Measurements from ENCODE around the gene CACNA2D4.

CACNA2D4 gene

DNA sequence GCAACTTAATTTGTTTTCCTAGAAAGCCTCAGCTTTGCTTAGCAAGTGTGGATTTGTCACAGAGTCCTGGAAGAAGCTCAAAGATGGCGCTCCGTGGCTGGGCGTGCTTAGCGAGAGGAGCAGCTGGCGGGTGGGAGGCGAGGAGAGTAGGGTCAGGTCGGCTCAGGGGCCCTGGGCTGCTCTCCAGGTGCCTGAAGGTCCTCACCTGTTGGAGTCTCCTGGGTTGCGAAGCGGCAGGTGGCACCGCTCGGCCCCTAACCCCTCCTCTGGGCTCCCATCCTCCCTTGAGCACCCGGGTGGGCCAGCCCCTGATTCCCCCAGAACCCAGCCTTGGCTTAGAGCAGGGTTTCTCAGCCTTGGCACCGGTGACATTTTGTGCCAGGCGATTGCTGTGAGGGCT is 73.0 kb downstream of the CACNA2D4 start:
- DNase-seq (ENCODE audit: low read depth in 3 of 3, low spot score in 1 of 3) = no peak

DNA sequence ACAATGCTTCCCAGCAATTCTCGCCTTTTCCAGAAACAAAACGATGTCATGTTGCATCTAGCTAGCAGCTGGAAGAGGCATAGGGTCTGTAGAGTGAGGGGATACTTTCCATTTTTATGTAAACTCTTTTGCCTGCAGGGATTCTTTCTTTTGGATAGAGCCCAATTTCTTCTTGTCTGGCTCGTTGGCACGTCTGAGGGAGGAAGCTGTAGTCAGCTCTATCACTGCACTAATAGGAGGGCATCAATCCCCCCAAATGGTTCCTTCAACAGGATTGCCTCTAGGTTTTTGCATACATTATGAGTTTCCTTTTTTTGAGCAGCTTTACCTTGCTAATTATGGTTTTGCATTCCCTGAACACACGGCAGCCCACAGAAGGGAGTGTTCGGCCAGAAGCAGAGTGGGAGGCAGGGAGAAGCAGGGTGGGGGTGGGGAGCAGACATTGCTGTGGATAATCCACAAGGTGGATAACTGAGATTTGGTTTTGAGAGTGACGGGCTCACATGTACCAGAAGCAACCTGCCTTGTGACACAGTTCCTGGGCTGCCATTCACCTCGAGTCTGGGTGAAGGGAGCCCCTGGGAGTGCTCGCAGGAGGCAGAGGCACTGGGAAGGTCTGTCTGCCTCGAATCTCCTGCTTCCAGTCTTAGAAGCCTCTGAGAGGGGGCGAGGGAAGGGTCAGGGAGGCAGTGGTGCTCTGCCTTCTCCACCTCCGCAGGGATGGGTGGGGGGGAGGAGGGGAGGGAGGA is 73.6 kb downstream of the CACNA2D4 start:
- DNase-seq (ENCODE audit: low read depth in 3 of 3, low spot score in 1 of 3) = no peak

DNA sequence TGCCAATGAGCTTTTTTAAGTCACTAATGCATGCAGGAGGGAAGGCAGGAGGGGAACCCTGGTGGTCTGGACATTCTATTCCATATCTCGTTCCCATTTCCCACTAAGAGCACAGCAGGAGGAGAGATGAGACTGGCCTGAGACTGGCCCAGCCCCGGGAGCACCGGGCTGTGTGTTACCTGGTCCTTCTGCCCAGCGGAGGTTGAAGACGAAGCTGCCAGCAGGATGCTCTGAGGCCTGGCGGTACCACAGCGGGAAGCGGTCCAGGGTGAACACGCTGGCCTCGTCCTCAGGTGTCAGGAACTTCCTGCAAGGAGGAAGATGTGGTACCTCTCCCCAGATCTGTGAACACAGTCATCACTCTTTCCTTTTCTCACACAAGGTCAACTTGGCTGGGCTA is 74.2 kb downstream of the CACNA2D4 start:
- no peak for DNase-seq (ENCODE audit: low read depth in 3 of 3, low spot score in 1 of 3)

DNA sequence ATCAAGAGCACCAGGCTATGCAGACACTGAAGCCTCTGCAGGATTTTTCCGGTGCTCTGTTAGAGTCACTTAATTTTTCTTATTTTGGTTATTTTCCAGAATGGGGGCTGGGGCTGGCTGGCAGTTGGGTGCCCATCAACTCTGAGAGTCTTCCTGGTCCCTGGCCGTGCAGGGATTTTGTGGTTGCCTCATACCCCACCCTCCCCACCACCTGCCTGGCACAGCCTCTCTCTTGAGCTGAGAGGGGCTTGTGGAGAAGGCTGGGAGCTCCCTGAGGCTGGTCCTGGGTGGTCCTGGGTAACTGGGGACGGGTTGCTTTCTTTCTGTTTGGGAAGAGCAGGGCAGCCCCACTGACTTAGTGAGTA is 74.8 kb downstream of the CACNA2D4 start:
- no peak for DNase-seq (ENCODE audit: low read depth in 3 of 3, low spot score in 1 of 3)

DNA sequence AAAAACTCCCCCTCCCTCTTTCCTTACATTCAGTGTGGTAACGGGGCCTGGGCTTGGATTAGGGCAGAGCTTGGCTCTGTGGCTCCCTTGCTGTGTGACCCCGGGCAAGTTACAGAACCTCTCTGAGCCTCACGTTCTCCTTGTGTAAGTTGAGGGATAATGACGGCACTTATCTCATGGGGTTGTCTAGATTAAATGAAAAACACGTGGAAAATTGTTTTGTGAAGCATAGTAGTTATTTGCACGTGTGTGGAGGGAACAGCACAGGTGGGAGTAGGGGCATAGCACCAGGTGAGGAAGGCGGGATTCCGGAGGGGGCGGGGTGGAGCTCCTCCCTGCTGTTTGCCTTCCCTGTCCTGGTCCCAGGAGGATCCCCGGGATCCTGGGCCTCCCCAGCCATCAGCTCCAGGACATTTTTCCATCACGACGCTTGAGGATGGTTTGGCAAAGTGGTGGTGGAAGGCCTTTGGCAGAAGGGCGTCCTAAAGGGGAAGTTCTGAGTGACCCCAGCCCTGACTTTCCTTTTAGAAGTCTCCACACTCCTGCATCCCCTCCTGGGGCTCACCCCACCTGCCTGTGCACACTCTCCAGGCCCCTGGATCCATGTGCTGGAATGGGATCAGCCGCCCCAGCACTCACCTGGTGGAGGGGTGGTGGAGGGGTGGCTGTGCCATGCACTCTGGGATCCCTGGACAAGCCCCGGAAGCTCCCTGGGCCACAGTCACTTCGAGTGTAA is 75.4 kb downstream of the CACNA2D4 start:
- no peak for DNase-seq (ENCODE audit: low read depth in 3 of 3, low spot score in 1 of 3)

DNA sequence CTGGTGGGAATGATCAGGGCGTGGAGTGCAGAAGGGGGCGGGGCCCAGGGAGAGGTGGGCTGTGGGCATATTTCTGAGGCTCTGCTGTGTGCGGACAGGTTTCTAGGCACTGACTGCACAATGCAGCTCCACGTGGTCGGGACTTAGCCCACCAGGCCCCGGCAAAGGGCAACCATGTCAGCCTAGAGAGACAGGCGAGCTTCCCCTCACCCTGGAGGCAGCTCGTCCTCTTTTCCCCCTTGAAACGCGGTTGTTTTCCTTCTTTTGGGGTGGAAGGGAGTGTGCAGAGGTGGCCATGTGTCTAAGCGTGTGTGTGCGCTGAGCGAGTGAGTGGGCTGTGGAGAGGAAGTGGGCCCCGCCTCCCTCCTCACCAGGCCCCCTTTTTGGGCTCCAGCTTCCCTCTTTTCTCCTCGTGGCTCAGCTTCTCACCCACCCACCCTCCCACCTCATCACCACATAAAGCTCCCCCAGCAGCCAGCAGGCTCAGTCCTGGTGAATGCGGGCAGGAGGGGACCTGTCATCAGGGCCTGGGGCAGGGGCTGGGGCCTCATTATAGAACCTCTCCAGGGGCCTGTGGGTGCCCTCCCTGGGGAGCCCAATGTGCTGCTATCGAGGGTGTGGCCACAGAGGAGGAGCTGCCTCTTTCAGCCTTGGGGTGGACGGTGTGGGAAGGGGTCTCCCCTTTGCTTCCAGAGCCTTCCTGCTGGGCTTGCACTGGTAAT is 76.1 kb downstream of the CACNA2D4 start:
- DNase-seq (ENCODE audit: low read depth in 3 of 3, low spot score in 1 of 3) = no peak

DNA sequence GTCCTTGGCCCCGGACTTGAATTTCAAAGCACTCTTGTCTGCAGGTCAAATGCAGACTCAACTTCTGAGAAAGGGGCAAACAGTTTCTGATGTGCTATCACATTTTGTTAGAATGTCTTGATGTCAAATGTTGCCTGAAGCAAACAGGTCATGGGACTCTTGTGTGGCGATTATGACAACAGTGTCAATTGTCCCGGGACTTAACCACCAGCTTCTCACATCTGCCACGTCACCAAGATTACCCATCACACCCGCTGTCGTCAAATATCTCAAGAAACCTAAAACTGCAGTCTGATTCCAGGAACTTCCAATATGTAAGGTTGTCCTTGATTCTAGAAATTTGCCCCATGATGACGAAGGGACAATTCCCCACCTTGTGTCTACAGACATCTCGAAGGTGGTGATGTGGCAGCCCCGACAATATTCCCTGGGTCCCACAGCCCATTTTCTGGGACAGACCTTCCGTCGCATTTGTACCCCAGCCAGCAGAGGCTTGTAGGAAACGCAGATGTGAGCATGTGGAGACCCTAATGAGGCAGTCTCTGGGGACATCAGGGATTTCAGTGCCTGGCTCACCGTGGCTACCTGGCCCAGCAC is 76.8 kb downstream of the CACNA2D4 start:
- DNase-seq (ENCODE audit: low read depth in 3 of 3, low spot score in 1 of 3) = no peak

DNA sequence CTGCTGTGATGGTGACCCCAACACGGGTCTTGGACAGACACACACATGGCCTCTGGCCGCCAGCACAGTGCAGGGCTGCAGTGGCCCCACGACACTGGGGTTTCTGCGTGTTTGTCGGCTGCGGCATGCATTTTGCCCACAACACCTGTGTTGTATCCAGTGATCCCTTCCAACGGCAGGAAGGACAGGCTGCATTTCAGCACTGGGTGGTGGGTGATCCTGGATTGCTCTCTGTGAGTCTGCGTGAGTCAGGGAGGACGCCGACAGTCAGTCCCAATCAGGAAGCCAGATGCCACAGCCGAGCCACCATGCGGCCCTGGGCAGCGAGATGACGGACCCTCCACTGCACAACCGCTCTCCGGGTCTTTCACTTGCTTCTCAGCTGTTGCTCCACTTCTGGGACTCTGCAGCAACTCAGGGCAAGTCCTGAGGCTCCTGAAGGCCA is 77.4 kb downstream of the CACNA2D4 start:
- no peak for DNase-seq (ENCODE audit: low read depth in 3 of 3, low spot score in 1 of 3)

DNA sequence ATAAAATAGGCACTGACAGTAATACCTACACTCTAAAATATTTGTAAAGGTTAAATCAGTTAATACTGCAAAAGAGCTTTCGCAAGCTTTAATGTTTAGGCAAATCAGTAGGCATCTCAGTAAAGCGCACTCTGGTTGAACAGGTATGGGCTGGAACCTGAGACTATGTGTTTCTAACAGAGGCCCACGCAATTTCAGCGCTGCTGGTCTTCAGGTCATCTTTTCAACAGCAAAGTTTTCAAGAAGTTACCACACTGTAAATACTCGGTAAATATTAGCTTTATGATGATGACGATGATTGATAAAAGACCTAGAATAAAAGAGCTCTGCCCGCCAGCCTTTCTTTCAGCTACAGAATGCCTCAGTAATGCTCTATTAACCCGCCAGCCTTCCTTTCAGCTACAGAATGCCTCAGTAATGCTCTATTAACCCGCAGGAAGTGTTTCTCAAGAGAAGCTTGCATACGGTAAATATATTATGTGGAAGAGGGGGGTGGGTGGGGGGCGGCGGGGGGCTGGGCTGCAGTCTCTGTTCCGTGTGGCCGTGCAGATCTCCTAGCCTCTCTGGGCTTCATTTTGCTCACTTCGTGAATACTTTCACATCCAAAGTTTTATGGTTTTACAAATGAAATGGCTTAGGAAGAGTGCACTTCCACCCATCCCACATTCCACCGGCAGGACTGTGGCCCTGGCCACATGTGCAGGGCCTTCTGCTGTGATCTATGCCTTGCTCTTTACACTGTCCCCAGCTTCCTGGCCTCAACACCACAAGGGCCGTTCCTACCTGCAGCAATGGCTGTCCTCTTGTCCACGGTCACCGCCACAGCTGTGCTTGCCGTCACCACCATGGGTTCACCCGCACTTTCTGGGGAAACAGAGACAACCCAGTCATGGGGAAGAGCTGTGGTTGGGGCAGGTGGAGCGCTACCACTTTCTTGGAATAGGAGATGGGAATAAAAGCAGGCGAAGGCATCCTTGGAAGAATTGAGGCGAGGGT is 78.2 kb downstream of the CACNA2D4 start:
- no peak for DNase-seq (ENCODE audit: low read depth in 3 of 3, low spot score in 1 of 3)

DNA sequence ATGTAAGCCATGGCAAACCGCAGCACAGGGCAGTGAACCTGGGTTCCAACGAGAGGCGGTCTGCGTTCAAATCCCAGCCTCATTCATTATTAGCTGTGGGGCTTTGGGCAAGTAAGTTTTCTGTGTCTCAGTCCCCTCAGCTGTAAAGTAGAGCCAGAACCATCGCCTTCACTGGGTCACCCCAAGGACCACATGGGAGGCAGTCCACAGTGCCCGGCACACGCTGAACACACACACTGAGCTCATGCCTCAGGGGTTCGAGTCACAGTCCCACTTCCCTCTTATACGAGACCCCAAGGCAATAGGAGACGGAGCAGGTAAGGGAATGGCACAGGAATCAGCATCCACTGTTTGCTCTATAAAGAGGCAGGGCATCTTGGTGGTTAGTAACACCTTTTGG is 79.0 kb downstream of the CACNA2D4 start:
- DNase-seq (ENCODE audit: low read depth in 3 of 3, low spot score in 1 of 3) = no peak

DNA sequence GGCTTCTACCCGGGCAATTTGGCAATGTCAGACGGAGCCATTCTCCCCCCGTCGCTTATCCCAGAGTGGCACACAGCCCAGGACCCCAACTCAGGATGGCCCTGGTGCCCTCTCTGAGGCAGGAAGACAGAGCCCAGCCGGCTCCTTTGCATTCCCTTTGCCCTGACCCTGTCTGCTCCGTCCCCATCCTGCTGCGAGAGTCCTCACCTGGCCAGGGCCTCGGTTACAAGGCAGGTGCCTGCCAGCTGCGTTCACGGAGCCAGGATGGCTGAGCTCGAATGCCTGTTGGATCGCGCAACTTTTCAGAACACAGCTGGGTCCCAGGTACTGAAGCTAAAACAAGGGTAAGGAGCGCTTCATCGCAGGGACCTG is 79.5 kb downstream of the CACNA2D4 start:
- no peak for DNase-seq (ENCODE audit: low read depth in 3 of 3, low spot score in 1 of 3)

DNA sequence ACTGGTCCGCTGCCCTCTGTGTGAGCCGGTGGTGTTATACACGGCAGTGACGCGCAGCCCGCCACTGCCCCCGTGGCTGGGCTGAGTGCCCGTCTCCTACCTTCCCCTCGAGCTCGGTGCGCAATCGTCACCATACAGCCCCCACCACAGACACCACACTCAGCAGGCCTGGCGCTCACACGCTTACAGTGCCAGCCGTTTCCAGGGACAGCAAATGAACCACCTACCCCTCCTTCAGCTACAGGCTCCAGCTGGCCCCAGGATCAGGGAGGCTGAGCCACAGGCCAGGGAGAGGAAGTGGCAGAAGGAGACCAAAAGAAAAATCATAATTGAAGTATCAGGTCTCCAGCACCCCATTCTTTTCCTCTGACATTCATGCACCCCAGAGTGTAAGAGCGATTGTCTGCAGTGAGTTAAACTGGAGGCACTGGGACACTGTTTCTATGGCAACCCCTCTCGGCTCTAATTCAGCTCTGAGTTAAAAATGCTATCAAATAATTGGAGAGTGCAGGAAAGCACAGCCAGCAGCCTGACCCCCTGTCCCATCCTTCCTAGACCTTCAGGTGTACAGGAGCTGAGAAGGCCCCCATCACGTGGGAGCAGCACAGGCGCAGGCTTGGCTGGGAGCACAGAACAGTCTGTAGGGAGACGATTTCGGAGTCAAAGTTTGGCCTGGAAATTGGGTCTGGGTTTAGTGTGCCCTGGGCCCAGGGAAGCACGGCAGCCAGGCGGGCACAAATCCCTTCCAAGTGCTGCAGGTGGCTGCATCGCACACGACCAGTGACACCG is 80.1 kb downstream of the CACNA2D4 start:
- no peak for DNase-seq (ENCODE audit: low read depth in 3 of 3, low spot score in 1 of 3)

DNA sequence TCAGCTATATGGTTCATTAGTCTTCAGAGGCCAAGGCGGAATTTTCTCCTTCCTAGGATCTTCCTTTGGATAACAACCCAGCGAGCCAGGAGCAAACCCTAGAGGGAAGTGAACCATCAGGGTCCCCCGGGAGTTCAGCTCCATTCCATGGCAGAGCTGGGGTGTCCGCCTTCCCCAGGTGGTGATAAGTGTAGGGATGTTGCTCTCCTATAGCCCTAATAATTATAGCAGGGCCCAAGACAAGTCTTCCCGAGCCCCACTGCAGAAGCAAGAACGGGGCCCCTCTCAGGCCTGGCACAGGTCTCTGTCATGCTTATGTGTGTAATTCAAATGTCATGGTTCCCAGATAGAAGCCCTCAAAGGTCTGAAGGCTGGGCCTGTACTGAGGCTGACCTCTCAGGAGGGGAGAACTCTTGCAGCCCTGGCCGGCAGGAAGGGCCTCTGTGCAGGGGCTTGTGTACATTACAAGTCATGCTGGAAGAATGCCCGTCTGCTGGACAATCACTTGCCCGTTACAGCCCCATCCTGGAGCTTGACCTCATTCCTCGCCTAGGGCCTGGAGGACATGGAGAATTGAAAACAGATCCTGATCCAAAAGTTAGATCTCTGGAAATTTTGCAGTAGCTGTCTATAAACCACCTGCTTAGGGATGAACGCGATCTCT is 80.8 kb downstream of the CACNA2D4 start:
- no peak for DNase-seq (ENCODE audit: low read depth in 3 of 3, low spot score in 1 of 3)

DNA sequence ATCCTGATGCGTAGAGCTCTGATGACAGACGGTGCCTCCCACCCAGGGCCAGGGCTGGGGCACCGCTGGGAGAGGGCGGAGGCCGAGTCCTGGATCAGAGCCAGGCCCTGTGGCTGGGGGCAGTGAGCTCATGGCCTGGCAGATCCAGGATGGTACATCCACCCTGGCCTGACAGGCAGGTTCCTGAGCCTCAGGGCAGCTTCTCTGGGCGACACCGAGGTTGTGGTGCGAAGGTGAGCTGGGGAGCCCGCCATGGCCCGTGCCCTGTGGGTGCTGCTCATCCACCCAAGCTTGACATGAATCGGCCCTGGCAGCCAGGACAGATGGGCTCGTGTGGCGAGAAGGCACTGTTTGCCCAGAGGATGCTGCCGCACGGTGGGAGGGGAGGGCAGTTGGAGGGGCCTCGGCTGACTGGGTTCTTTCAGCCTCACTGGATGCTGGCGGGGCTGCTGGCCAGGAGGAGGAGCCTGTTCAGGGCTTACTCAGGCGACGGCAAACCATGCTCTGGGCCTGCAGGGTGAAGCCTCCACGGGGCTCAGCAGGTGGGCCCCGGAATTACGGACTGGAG is 81.5 kb downstream of the CACNA2D4 start:
- DNase-seq (ENCODE audit: low read depth in 3 of 3, low spot score in 1 of 3) = no peak

DNA sequence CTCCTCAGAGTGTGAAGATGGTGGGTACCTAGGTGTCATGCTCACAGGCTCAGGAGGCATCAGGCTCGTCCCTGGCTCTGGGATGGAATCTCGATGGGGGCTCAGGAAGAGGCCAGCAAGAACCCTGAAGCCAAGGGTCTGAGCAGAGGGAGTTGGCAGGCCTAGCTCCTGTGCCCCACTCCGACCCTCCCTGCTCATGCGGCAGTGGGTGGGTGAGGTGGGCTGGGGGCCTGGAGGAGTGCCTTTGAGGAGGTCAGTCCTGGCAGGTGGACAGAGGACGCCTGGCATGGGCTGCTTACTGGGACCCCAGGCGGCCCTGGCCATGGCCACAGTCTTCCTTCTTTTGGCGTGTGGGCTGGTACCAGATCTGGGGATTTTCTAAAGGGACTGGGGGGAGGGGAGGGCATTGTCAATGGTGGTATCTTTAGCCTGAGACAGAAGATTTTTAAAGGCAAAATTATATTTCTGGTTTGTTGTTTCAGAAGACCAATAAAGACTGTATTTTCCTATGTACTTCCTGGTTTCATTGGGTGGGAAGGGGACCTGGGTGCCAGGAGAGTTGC is 82.1 kb downstream of the CACNA2D4 start:
- DNase-seq (ENCODE audit: low read depth in 3 of 3, low spot score in 1 of 3) = no peak

DNA sequence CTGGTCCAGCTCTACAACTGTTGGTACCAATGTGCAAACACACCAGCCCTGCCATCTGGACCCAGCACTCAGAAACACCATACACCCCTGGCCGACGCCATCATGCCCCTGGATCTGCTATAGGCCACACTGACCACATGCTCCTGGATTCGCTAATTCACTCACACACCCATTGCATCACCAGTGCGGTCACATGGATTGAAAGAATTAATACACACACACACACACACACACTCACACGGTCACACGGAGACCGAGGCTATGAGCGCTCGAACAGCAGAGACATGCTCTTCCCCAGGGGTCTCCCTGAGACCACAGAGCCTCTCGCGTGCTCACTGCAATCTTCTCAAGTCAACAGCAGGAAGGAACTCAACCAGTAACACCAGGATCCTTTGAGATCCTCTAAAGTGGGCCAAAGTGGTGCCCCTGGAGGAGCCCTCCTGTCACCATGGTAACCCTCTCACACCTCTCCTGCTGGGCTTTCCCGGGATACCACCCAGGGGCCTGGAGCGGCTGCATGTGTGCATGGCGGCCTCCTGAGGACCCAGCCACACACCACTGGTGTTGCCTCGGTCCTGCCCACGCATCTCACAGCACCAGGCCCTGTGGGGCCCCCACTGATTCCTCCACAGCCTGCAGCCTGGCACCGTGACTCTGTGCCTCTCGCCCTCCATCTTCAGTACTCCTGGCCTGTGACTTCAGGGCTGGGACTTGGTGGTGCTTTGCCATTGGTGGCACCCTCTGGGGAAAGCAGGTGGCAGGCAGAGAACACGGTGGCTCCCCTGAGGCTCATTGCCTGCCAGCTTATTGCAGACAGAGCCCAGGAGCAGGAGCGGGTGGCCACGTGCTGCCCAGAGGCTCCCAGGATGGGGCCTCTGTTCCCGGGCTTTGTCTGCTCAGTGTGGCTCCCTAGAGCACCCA is 83.0 kb downstream of the CACNA2D4 start:
- DNase-seq (ENCODE audit: low read depth in 3 of 3, low spot score in 1 of 3) = no peak

DNA sequence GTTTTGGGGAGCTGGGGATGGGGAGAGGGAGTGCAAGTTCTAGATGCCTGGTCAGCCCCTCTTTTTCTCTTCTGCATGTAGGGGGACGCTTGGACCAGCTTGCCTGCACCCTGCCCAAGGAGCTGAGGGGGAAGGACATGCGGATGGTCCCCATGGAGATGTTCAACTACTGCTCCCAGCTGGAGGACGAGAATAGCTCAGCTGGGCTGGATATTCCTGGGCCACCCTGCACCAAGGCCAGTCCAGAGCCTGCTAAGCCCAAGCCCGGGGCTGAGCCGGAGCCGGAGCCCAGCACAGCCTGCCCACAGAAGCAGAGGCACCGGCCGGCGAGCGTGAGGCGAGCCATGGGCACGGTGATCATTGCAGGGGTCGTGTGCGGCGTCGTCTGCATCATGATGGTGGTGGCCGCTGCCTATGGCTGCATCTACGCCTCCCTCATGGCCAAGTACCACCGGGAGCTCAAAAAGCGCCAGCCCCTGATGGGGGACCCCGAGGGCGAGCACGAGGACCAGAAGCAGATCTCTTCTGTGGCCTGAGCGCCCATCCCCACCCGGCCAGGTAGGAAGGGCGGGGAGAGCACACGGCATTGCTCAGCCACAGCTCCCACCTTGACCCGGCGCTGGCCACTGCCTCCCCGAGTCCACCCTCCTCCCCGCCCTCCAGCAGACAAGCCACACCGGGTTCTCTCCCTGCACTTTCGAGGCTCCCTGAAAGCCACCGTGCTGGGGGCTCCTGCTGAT is 84.1 kb downstream of the CACNA2D4 start:
- no peak for DNase-seq (ENCODE audit: low read depth in 3 of 3, low spot score in 1 of 3)
